Neural progenitor cell (in vitro differentiated cells): ENCODE measurements around the gene PACC1. TPM values are rescaled to one million over a fixed set of nuclear protein-coding genes. Genes with fewer than 3 reads are reported as not detected.

Source experiments
- DNase-seq: peaks from one replicate; pipeline ENCODE4 v3.0.0-alpha.2; 2016; ENCODE audit warnings: low spot score
- H2AFZ ChIP-seq: fragments of 200-600 bp; sonication (generic); replicated peaks from 2 replicates; pipeline ENCODE4 v1.6.1; 2016; ENCODE audit warnings: antibody characterized with exemption
- H3F3A ChIP-seq: fragments of 200-600 bp; sonication (generic); 2 replicates; pipeline ENCODE4 v1.6.1; 2016; ENCODE audit warnings: antibody characterized with exemption, low read depth
- H3K27ac ChIP-seq: fragments of 200-600 bp; sonication (generic); 2 replicates; pipeline ENCODE4 v1.5.1; 2016; ENCODE audit warnings: mild to moderate bottlenecking
- H3K27me3 ChIP-seq: fragments of 200-600 bp; sonication (generic); 2 replicates; pipeline ENCODE4 v1.6.1; 2016; ENCODE audit warnings: mild to moderate bottlenecking, moderate library complexity
- H3K36me3 ChIP-seq: fragments of 200-600 bp; sonication (generic); 2 replicates; pipeline ENCODE4 v1.5.1; 2016
- H3K4me1 ChIP-seq: fragments of 200-600 bp; sonication (generic); 2 replicates; pipeline ENCODE4 v1.6.1; 2016; ENCODE audit warnings: mixed run types
- H3K4me2 ChIP-seq: fragments of 200-600 bp; sonication (generic); 2 replicates; pipeline ENCODE4 v1.6.1; 2016
- H3K4me3 ChIP-seq: fragments of 200-600 bp; sonication (generic); 2 replicates; pipeline ENCODE4 v1.5.1; 2016
- H3K79me2 ChIP-seq: fragments of 200-600 bp; sonication (generic); 2 replicates; pipeline ENCODE4 v1.6.1; 2016; ENCODE audit warnings: low read depth
- H3K9ac ChIP-seq: fragments of 200-600 bp; sonication (generic); 2 replicates; pipeline ENCODE4 v1.6.1; 2016
- H3K9me3 ChIP-seq: fragments of 200-600 bp; sonication (generic); 2 replicates; pipeline ENCODE4 v1.5.1; 2016; ENCODE audit warnings: low read depth
- H4K20me1 ChIP-seq: fragments of 200-600 bp; sonication (generic); 2 replicates; pipeline ENCODE4 v1.6.1; 2016; ENCODE audit warnings: low read depth
- H3K27ac Mint-ChIP-seq: 3 replicates; pipeline ENCODE4 v1.8.0; 2021; ENCODE audit warnings: mixed read lengths
- H3K27me3 Mint-ChIP-seq: 2 replicates; pipeline ENCODE4 v1.8.0; 2022; ENCODE audit warnings: low read depth, mild to moderate bottlenecking, inconsistent platforms, moderate library complexity, mixed read lengths; ENCODE audit not compliant: insufficient read depth
- H3K36me3 Mint-ChIP-seq: 3 replicates; pipeline ENCODE4 v1.8.0; 2021; ENCODE audit warnings: mixed read lengths
- H3K4me1 Mint-ChIP-seq: 3 replicates; pipeline ENCODE4 v1.8.0; 2021; ENCODE audit warnings: mixed read lengths
- H3K4me3 Mint-ChIP-seq: 3 replicates; pipeline ENCODE4 v1.8.0; 2021; ENCODE audit warnings: mild to moderate bottlenecking, moderate library complexity, mixed read lengths
- H3K9me3 Mint-ChIP-seq: 3 replicates; pipeline ENCODE4 v1.8.0; 2020; ENCODE audit warnings: mixed read lengths
- CTCF ChIP-seq: fragments of 200-600 bp; sonication (generic); IDR thresholded peaks from 2 replicates; pipeline ENCODE4 v1.5.1; 2017; ENCODE audit warnings: antibody characterized with exemption, mild to moderate bottlenecking
- EZH2 ChIP-seq: fragments of 200-600 bp; sonication (generic); IDR thresholded peaks from 2 replicates; pipeline ENCODE4 v1.6.1; 2017; ENCODE audit warnings: antibody characterized with exemption, mild to moderate bottlenecking, moderate library complexity
- EZH2phosphoT487 ChIP-seq: fragments of 200-600 bp; sonication (generic); IDR thresholded peaks from 2 replicates; pipeline ENCODE4 v1.6.1; 2017; ENCODE audit warnings: antibody characterized with exemption
- total RNA-seq: library from RNA; depleted of rRNA; stranded (reverse); fragments of >200 nt; gene quantifications from 2 replicates; pipeline ENCODE4 v1.2.3, GENCODE V29; 2015; ENCODE audit warnings: low replicate concordance

The PACC1 gene
- total RNA-seq, 1 donor from 2014 or later = 21.1 TPM

GRCh38 chr1:212367474-212368072 is 47.1 kb downstream of the PACC1 start:
- no peak overlapping the region for H3K27ac Mint-ChIP-seq
- no peak overlapping the region for H3K4me3 ChIP-seq
- no peaks in the 10 kb centered on the region for H3K79me2 ChIP-seq
- H3K9me3 Mint-ChIP-seq = peaks cover 22% of the 10 kb centered on the region
- no peak overlapping the region for H2AFZ ChIP-seq
- DNase-seq = no peak
- peaks cover 49% of the 10 kb centered on the region for H3K36me3 Mint-ChIP-seq
- peaks cover 2% of the 10 kb centered on the region for H3K27me3 Mint-ChIP-seq
- no peak for TF ChIP-seq EZH2phosphoT487
- TF ChIP-seq EZH2 = no peak
- TF ChIP-seq CTCF = no peak
- no peaks in the 10 kb centered on the region for H3F3A ChIP-seq
- H3K36me3 ChIP-seq = no peaks in the 10 kb centered on the region
- no peak overlapping the region for H3K4me3 Mint-ChIP-seq
- H3K4me1 ChIP-seq = no peaks in the 10 kb centered on the region
- H3K27me3 ChIP-seq = no peaks in the 10 kb centered on the region
- H4K20me1 ChIP-seq = peaks cover 9% of the 10 kb centered on the region
- H3K4me2 ChIP-seq = no peak overlapping the region
- no peaks in the 10 kb centered on the region for H3K4me1 Mint-ChIP-seq
- H3K9me3 ChIP-seq = peaks cover 3% of the 10 kb centered on the region
- H3K27ac ChIP-seq = no peak overlapping the region
- H3K9ac ChIP-seq = no peak overlapping the region

- no peak overlapping the region for H3K27ac ChIP-seq
- H3K36me3 ChIP-seq = no peaks in the 10 kb centered on the region
- no peak overlapping the region for H2AFZ ChIP-seq
- H3K4me3 ChIP-seq = no peak overlapping the region
- no peaks in the 10 kb centered on the region for H3K4me1 ChIP-seq
- no peak overlapping the region for H3K4me2 ChIP-seq
- no peaks in the 10 kb centered on the region for H3K27me3 ChIP-seq
- H3K9ac ChIP-seq = no peak overlapping the region
- DNase-seq = no peak
- Mint-ChIP-seq H3K27ac (no peak overlapping the region), H3K36me3 (peaks cover 47% of the 10 kb centered on the region), H3K4me1 (no peaks in the 10 kb centered on the region), H3K9me3 (peaks cover 17% of the 10 kb centered on the region), H3K27me3 (peaks cover 2% of the 10 kb centered on the region), H3K4me3 (no peak overlapping the region)
- H3K79me2 ChIP-seq = no peaks in the 10 kb centered on the region
- no peak for TF ChIP-seq EZH2
- TF ChIP-seq EZH2phosphoT487 = no peak
- no peak for TF ChIP-seq CTCF
- H3F3A ChIP-seq = no peaks in the 10 kb centered on the region
- H3K9me3 ChIP-seq = no peaks in the 10 kb centered on the region
- peaks cover 9% of the 10 kb centered on the region for H4K20me1 ChIP-seq
Observed at GRCh38 chr1:212366901-212367300, 47.8 kb downstream of the PACC1 start.

GRCh38 chr1:212364985-212365384 is 49.7 kb downstream of the PACC1 start:
- TF ChIP-seq EZH2 = no peak
- no peak for TF ChIP-seq EZH2phosphoT487
- TF ChIP-seq CTCF = no peak
- Histone ChIP-seq H3K27me3 (no peaks in the 10 kb centered on the region), H3K9me3 (no peaks in the 10 kb centered on the region), H3K4me1 (no peaks in the 10 kb centered on the region), H2AFZ (no peak overlapping the region), H3K79me2 (no peaks in the 10 kb centered on the region), H4K20me1 (peaks cover 9% of the 10 kb centered on the region), H3K4me2 (no peak overlapping the region), H3K36me3 (no peaks in the 10 kb centered on the region), H3K9ac (no peak overlapping the region), H3K27ac (no peak overlapping the region), H3K4me3 (no peak overlapping the region), H3F3A (peaks cover 4% of the 10 kb centered on the region)
- Mint-ChIP-seq H3K36me3 (peaks cover 37% of the 10 kb centered on the region), H3K27me3 (no peaks in the 10 kb centered on the region), H3K27ac (no peak overlapping the region), H3K4me3 (no peak overlapping the region), H3K9me3 (peaks cover 5% of the 10 kb centered on the region), H3K4me1 (no peaks in the 10 kb centered on the region)
- no peak for DNase-seq
